HUES64 (cell line): Measurements from ENCODE around the gene PARP16.

Experiments
- H3K27ac ChIP-seq: 2 replicates; pipeline ENCODE4 v1.7.0; 2013; ENCODE audit warnings: low read depth, low read length, inconsistent platforms
- H3K27me3 ChIP-seq: 2 replicates; pipeline ENCODE4 v1.6.1; 2013; ENCODE audit warnings: mild to moderate bottlenecking, low read length; ENCODE audit not compliant: insufficient read depth
- H3K36me3 ChIP-seq: 2 replicates; pipeline ENCODE4 v1.6.1; 2013; ENCODE audit warnings: mild to moderate bottlenecking, low read length; ENCODE audit not compliant: insufficient read depth
- H3K4me1 ChIP-seq: 2 replicates; pipeline ENCODE4 v1.6.1; 2013; ENCODE audit warnings: mild to moderate bottlenecking, low read length, moderate library complexity; ENCODE audit not compliant: insufficient read depth
- H3K4me3 ChIP-seq: 2 replicates; pipeline ENCODE4 v1.5.1; 2013; ENCODE audit warnings: mild to moderate bottlenecking, low read length, moderate library complexity
- H3K9ac ChIP-seq: 2 replicates; pipeline ENCODE4 v1.6.1; 2013; ENCODE audit warnings: mild to moderate bottlenecking, low read depth, low read length
- H3K9me3 ChIP-seq: 2 replicates; pipeline ENCODE4 v1.6.1; 2013; ENCODE audit warnings: low read depth, low read length; ENCODE audit not compliant: insufficient read depth
- WGBS: fragments of 150-250, 120-280 bp; methylation state at CpG from one replicate; pipeline ENCODE4 v1.1.7; 2013; ENCODE audit warnings: missing lambda C conversion rate; 5-methylcytosine and 5-hydroxymethylcytosine counted together

The PARP16 gene

GRCh38 chr15:65211482-65211982, 75.2 kb downstream of the PARP16 start:
- Histone ChIP-seq H3K4me1 (no peaks in the 10 kb centered on the region), H3K36me3 (no peaks in the 10 kb centered on the region), H3K27me3 (no peaks in the 10 kb centered on the region), H3K9me3 (no peaks in the 10 kb centered on the region), H3K4me3 (no peak overlapping the region), H3K9ac (no peak overlapping the region), H3K27ac (no peak overlapping the region)
- WGBS: 82% methylated on average over 6 of the region's 6 CpGs

GRCh38 chr15:65210770-65211481, 75.8 kb downstream of the PARP16 start, which contains the start of gene CILP:
Gene CILP (minus strand): TSS chr15:65211473. CDS start chr15:65209755, 1,718 bp downstream.
- no peak within 1 kb of the TSS for H3K4me3 ChIP-seq
- H3K4me1 ChIP-seq: no peaks in the 10 kb centered on the region
- no peak within 1 kb of the TSS for H3K9ac ChIP-seq
- no peaks in the 10 kb centered on the region for H3K9me3 ChIP-seq
- no peaks in the 10 kb centered on the region for H3K36me3 ChIP-seq
- 88% methylated on average over 8 of the region's 8 CpGs for WGBS
- no peak within 1 kb of the TSS for H3K27ac ChIP-seq
- H3K27me3 ChIP-seq: no peaks in the 10 kb centered on the region

GRCh38 chr15:65209701-65210643, 76.7 kb downstream of the PARP16 start:
- H3K4me1 ChIP-seq: no peaks in the 10 kb centered on the region
- H3K27ac ChIP-seq: no peak overlapping the region
- H3K9ac ChIP-seq: no peak overlapping the region
- H3K9me3 ChIP-seq: no peaks in the 10 kb centered on the region
- H3K36me3 ChIP-seq: no peaks in the 10 kb centered on the region
- WGBS: 83% methylated on average over 17 of the region's 17 CpGs
- H3K27me3 ChIP-seq: no peaks in the 10 kb centered on the region
- no peak overlapping the region for H3K4me3 ChIP-seq

- Histone ChIP-seq H3K4me1 (no peaks in the 10 kb centered on the region), H3K9me3 (no peaks in the 10 kb centered on the region), H3K27ac (no peak overlapping the region), H3K27me3 (no peaks in the 10 kb centered on the region), H3K4me3 (no peak overlapping the region), H3K36me3 (no peaks in the 10 kb centered on the region), H3K9ac (no peak overlapping the region)
- WGBS: 89% methylated on average over 2 of the region's 2 CpGs
Measured at GRCh38 chr15:65208647-65209046, 78.0 kb downstream of the PARP16 start.
